Bone marrow (tissue), 2 donors: ENCODE measurements around the gene FOXA3.

ENCODE experiments used
- DNase-seq, 2 donors: peaks; one replicate each; lab custom pipeline; 2025; lab: John Stamatoyannopoulos, UW

FOXA3 gene

DNA sequence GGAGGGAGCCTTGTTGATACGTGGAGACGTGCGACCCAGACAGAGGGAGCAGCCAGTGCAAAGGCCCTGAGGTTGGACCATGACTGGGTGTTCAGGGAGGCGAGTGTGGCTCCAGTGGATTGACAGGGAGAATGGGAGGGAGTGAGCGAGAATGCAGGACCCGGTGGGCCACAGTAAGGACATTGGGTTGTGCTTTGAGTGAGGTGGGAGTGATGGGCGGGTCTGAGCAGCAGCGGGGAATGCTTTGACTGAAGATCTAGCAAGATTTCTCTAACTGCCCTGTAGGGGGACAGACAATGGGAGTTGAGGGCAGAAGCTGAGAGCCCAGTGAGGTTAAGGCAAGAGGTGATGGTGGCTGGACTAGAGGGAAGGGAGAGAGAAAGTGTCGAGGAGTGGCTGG lies 58.2 kb downstream of the FOXA3 start:
- DNase-seq: no peak
